ENCODE measurements around the gene GUCY2C.
"Not testable (repeated sequence)": the region's sequence is repeated elsewhere in the genome, so short reads cannot be mapped to it uniquely, and the experiment has no call there.

Gene GUCY2C

DNA sequence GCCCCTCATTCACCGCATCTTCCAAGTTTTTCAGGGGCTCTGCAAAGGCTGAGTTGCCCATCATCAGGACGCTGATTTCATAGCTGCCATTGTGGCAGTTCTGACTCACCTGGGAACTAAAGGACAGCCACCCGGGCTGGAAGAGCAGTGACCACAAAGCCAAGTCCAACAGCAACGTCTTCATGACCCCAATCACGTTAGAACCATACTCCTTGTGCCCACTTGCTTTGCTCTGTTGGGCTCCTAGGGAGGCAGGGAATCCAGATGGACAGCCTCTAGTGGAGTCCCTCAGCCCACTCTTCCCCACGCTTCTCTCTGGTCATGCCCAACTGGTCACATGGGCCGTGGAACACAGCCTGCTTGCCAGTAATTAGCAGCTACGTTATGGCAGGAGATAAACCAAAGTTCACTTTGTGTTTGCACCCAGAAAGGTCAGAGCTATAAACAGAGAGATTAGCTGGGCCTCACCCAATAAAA lies at the start of gene GUCY2C:
TSS of gene GUCY2C (minus strand) at position 335 of the 477 bp plus-strand sequence. CDS start at position 184, 151 bp downstream.
- H3K27ac ChIP-seq = no peak within 1 kb of the TSS
- TF ChIP-seq ZFX (IDR thresholded peaks at IDR 0.05) = no peak
- TF ChIP-seq, protein P1, sequence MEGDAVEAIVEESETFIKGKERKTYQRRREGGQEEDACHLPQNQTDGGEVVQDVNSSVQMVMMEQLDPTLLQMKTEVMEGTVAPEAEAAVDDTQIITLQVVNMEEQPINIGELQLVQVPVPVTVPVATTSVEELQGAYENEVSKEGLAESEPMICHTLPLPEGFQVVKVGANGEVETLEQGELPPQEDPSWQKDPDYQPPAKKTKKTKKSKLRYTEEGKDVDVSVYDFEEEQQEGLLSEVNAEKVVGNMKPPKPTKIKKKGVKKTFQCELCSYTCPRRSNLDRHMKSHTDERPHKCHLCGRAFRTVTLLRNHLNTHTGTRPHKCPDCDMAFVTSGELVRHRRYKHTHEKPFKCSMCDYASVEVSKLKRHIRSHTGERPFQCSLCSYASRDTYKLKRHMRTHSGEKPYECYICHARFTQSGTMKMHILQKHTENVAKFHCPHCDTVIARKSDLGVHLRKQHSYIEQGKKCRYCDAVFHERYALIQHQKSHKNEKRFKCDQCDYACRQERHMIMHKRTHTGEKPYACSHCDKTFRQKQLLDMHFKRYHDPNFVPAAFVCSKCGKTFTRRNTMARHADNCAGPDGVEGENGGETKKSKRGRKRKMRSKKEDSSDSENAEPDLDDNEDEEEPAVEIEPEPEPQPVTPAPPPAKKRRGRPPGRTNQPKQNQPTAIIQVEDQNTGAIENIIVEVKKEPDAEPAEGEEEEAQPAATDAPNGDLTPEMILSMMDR (conservative IDR thresholded peaks at IDR 0.05) = no peak

DNA sequence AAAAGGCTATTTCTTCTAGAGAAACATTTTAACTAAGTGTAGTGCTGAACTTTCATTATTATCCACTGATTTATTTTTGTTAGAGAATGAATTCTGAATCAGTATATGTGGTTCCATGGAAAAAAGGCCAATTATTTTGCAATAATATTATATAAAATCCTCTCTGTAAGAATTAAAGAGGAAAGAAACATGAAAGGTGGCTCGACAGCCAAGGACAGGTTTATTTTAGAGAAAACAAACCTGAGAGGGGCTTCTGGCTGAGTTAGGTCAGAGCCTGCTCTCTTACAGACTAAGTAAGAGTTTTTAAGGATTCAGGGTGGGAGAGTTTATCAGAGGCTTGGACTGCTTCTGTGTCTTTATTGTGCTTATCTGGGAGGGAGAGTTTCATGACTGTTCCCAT lies 46.7 kb upstream of the GUCY2C start:
- TF ChIP-seq, protein P1 (conservative IDR thresholded peaks at IDR 0.05) = no peak
- no peak for TF ChIP-seq ZFX (IDR thresholded peaks at IDR 0.05)

DNA sequence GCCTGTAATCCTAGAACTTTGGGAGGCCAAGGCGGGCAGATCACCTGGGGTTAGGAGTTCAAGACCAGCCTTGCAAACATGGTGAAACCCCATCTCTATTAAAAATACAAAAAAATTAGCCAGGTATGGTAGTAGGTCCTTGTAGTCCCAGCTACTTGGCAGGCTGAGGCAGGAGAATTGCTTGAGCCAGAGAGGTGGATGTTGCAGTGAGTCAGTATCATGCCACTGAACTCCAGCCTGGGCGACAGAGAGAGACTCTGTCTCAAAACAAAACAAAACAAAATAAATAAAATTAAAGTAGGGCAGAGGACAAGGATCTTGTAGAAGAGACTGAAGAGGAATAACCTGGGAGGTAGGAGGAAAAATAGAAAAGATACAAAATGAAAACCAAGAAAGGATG lies 45.5 kb upstream of the GUCY2C start:
- no peak overlapping the region for H3K27ac ChIP-seq
- TF ChIP-seq, protein P1 (conservative IDR thresholded peaks at IDR 0.05) = no peak
- no peak for TF ChIP-seq ZFX (IDR thresholded peaks at IDR 0.05)

More for the DNA sequence above, 46.7 kb upstream of the GUCY2C start:
- no peak overlapping the region for H3K27ac ChIP-seq

DNA sequence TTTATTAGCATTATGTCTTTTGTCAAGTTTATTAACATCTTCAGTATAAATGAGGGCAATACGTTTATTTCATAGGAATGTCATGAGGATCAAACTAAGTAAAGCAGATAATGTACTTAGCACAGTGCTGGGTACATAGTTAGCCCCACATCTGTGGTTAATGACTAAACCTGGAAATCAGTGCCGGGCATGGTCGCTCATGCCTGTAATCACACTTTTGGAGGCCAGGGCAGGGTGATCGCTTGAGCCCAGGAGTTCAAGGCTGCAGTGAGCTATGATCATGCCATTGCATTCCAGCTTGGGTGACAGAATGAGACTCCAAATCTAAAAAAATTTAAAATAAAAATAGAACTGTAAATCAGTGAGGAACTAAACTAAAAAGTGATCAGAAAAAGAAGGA lies 44.8 kb upstream of the GUCY2C start:
- TF ChIP-seq, protein P1 (conservative IDR thresholded peaks at IDR 0.05) = no peak
- TF ChIP-seq ZFX (IDR thresholded peaks at IDR 0.05) = no peak
- no peak overlapping the region for H3K27ac ChIP-seq

DNA sequence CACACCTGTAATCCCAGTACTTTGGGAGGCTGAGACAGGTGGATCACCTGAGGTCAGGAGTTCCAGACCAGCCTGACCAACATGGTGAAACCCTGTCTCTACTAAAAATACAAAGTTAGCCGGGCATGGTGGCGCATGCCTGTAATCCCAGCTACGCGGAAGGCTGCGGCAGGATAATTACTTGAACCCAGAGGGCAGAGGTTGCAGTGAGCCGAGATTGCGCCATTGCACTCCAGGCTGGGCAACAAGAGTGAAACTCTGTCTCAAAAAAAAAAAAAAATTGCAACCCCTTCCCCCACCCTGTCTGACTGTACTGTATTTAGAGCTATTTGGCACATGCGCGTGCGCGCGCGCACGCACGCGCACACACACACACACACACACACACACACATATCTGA lies 40.0 kb upstream of the GUCY2C start:
- not testable (repeated sequence) for H3K27ac ChIP-seq

DNA sequence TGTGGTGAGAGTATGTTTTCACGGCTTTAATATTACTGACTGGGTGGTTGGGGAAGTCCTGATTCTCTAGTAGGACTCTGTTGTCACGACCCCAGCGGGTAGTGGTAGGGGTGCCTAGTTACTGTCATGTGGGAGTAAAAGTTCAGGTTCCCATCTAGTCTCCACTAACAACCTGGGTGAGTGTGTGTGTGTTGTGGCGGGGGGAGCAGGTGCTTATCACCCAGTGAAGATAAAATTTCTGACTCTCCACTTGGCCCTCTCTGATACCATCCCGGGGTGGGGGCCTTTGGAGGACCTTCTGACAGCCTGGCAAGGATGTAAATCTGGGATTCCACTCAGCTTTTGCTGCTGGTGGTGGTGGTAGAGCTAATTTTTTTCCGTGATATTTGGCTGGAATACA lies 35.4 kb upstream of the GUCY2C start:
- H3K27ac ChIP-seq = no peak overlapping the region
- TF ChIP-seq ZFX (IDR thresholded peaks at IDR 0.05) = no peak
- TF ChIP-seq, protein P1 (conservative IDR thresholded peaks at IDR 0.05) = no peak

DNA sequence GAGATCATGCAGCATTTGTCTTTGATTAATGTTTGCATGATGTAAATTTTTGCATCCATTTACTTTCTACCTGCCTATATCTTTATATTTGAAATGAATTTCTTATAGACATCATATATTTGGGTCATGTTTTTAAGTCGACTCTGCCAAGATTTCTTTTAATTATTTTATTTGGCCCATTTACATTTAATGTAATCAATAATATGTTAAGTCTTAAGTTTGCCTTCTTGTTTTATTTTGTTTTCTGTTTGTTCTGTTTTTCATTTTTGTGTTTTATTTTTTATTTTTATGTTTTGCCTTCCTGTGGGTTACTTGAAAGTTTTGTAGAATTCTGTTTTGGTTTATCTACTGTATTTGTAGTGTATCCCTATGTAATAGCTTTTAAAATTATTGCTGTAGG lies 33.2 kb upstream of the GUCY2C start:
- no peak for TF ChIP-seq ZFX (IDR thresholded peaks at IDR 0.05)
- TF ChIP-seq, protein P1 (conservative IDR thresholded peaks at IDR 0.05) = no peak
- no peak overlapping the region for H3K27ac ChIP-seq

DNA sequence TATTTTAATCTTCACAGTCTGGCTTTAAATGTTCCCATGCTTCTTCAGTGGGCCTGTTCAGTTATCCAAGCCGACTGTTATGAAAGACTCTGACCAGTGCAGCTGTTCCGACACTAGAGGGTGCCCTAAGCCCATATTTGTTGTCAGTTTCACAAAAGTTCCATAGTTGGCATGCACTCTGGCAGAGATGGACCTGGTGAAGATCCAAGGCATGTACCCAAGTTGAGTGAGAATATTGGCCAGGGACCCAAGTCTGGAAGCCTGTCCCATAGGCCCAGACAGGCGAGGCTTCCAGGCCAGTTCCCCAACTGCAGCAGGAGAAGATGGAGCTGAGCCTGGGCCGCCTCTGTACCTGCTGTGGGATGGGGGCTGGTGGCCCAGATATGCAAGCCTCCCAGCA lies 27.4 kb upstream of the GUCY2C start:
- TF ChIP-seq ZFX (IDR thresholded peaks at IDR 0.05) = no peak
- TF ChIP-seq, protein P1 (conservative IDR thresholded peaks at IDR 0.05) = peak; percentile 82
- no peak overlapping the region for H3K27ac ChIP-seq

All from C4-2B (cell line).